ENCODE measurements around the gene LYRM2. TPM values are rescaled to one million over a fixed set of nuclear protein-coding genes. Genes with fewer than 3 reads are reported as not detected.

LYRM2 gene
- total RNA-seq, 4 donors from 2014 or later, result 8.1 to 19.5 (median 14.4) TPM

DNA sequence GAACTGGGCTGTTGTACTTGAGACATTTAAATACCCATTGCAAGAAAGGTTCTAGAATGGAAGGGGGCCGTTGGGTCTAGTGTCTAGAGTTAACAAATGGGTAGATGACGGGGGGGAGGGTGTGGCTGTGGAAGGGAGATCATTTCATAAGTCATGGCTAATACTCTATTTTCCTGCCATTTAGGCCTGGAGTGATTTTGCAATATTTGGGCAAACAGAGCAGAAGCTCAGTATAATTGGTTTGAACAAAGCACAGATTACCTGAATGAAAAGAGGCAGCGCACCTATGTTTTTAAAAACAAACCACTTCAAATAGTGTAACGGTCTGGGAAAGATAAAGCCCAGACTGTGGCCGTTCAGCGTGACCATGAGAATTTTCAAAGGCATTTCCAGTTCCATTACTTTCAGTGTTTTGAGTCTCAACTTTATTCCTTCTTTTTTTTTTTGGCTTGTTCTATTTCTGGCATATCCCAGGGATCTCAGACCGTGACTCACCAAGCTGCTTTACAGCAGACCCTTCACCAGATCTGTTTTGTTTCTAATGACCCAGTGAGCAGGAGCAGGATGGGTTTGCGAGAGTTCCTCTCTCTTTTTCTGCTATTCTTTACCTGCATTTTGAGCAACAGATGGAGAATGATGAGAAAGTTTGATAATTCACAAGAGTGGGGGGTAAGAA, 73.7 kb downstream of the LYRM2 start:
- Histone ChIP-seq H3K27ac (no peak overlapping the region), H3K4me1 (no peaks in the 10 kb centered on the region), H3K4me3 (no peak overlapping the region), H3K36me3 (no peaks in the 10 kb centered on the region), H3K27me3 (no peaks in the 10 kb centered on the region), H3K9me3 (no peaks in the 10 kb centered on the region)
- no peak for DNase-seq (ENCODE audit: low spot score in 2 of 2)
- TF ChIP-seq POLR2A (IDR thresholded peaks at IDR 0.05), result no peak
- TF ChIP-seq CTCF (IDR thresholded peaks at IDR 0.05), result no peak
- no peak for TF ChIP-seq EP300 (IDR thresholded peaks at IDR 0.05)
- no peak for TF ChIP-seq POLR2AphosphoS5 (IDR thresholded peaks at IDR 0.05)
- 76% methylated on average over 8 of the region's 8 CpGs for whole genome bisulfite sequencing

DNA sequence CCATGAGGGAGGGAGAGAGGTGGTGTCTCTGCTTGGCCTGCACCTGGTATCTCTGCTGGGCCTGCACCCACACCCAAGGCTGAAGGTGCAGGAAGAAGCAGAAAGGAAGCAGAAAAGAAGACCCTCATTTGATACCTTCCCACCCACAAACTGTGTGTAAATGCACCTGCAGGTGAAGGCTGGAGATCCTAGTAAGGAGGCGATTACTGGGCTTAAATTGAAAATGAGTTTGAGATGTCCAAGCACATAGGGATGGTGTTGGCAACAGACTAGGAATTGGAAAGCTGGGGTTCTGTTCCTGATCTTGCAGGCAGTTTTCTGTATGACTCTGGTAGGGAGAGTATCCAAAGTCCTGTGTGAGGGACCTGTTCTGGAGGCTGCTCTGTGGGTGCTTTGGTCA, 74.7 kb downstream of the LYRM2 start:
- no peaks in the 10 kb centered on the region for H3K4me1 ChIP-seq
- no peak for DNase-seq (ENCODE audit: low spot score in 2 of 2)
- no peaks in the 10 kb centered on the region for H3K36me3 ChIP-seq
- 96% methylated on average over 1 of the region's 1 CpG for WGBS
- no peaks in the 10 kb centered on the region for H3K9me3 ChIP-seq
- no peak overlapping the region for H3K27ac ChIP-seq
- no peaks in the 10 kb centered on the region for H3K27me3 ChIP-seq
- TF ChIP-seq CTCF (IDR thresholded peaks at IDR 0.05) (no peak), POLR2A (IDR thresholded peaks at IDR 0.05) (no peak), EP300 (IDR thresholded peaks at IDR 0.05) (no peak), POLR2AphosphoS5 (IDR thresholded peaks at IDR 0.05) (no peak)
- H3K4me3 ChIP-seq, result no peak overlapping the region

- no peak overlapping the region for H3K27ac ChIP-seq
- no peak for DNase-seq (ENCODE audit: low spot score in 2 of 2)
- H3K36me3 ChIP-seq, result no peaks in the 10 kb centered on the region
- H3K4me1 ChIP-seq, result no peaks in the 10 kb centered on the region
- peak overlapping the region; percentile 17 for H3K4me3 ChIP-seq
- 58% methylated on average over 21 of the region's 21 CpGs for WGBS
- H3K9me3 ChIP-seq, result peaks cover 3% of the 10 kb centered on the region
- H3K27me3 ChIP-seq, result no peaks in the 10 kb centered on the region
- no peak for TF ChIP-seq EP300 (IDR thresholded peaks at IDR 0.05)
- TF ChIP-seq POLR2A (IDR thresholded peaks at IDR 0.05), result no peak
- no peak for TF ChIP-seq CTCF (IDR thresholded peaks at IDR 0.05)
- TF ChIP-seq POLR2AphosphoS5 (IDR thresholded peaks at IDR 0.05), result no peak
These were observed 76.2 kb downstream of the LYRM2 start for GRCh38 chr6:89562093-89562973.

DNA sequence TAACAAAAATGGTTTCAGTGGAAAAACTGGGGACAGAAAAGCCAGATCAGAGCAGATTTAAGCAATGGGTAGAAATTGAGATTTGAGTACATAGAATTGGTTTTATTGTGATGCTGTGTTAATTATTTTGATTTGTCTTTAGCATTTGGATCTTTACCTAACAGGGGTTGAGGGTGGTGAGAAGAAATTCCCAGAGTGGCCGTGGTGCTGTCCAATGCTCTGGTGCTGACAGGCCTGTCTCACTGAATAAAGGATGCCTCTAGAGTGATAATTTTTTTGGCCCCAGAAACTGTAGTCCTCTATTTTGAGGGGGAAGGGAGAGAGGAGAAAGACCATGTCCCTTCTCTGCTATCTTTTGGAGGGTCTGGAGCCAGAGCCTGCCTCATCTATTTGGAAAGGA, 79.1 kb downstream of the LYRM2 start:
- TF ChIP-seq POLR2AphosphoS5 (IDR thresholded peaks at IDR 0.05) (no peak), EP300 (IDR thresholded peaks at IDR 0.05) (no peak), POLR2A (IDR thresholded peaks at IDR 0.05) (no peak), CTCF (IDR thresholded peaks at IDR 0.05) (no peak)
- Histone ChIP-seq H3K27ac (no peak overlapping the region), H3K36me3 (no peaks in the 10 kb centered on the region), H3K4me1 (no peaks in the 10 kb centered on the region), H3K9me3 (peaks cover 5% of the 10 kb centered on the region), H3K27me3 (no peaks in the 10 kb centered on the region), H3K4me3 (no peak overlapping the region)
- 81% methylated on average over 1 of the region's 1 CpG for WGBS
- DNase-seq (ENCODE audit: low spot score in 2 of 2), result no peak

GRCh38 chr6:89555806-89556205, 82.7 kb downstream of the LYRM2 start:
- H3K27ac ChIP-seq, result no peak overlapping the region
- H3K4me1 ChIP-seq, result no peaks in the 10 kb centered on the region
- TF ChIP-seq POLR2AphosphoS5 (IDR thresholded peaks at IDR 0.05) (no peak), EP300 (IDR thresholded peaks at IDR 0.05) (no peak), CTCF (IDR thresholded peaks at IDR 0.05) (no peak), POLR2A (IDR thresholded peaks at IDR 0.05) (no peak)
- no peak for DNase-seq (ENCODE audit: low spot score in 2 of 2)
- no peak overlapping the region for H3K4me3 ChIP-seq
- H3K9me3 ChIP-seq, result peaks cover 5% of the 10 kb centered on the region
- H3K36me3 ChIP-seq, result no peaks in the 10 kb centered on the region
- H3K27me3 ChIP-seq, result no peaks in the 10 kb centered on the region
- WGBS, result 69% methylated on average over 3 of the region's 3 CpGs

Data from suprapubic skin (tissue), 4 donors.